Measurements from ENCODE around the gene MAP3K4. TPM values are rescaled to one million over a fixed set of nuclear protein-coding genes. Genes with fewer than 3 reads are reported as not detected.

Gene MAP3K4
- total RNA-seq, 1 experiment from 2014 or later, result 54.3 TPM

DNA sequence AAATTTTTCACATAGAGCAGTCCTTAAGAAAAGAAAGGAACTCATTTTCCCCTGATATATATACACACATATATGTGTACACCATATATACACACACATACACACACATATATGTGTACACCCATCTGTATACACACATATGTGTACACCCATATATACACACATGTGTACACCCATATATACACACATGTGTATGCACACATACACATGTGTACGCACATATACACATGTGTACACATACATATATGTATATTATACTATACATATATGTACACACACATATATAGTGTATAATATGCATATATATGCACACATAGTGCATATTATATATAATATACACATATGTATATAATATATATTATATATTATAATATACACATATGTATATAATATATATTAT, 9.1 kb downstream of the MAP3K4 start:
- H3K79me1 ChIP-seq (ENCODE audit: insufficient read depth, low read depth, low read length, poor library complexity, severe bottlenecking), result peaks cover 7% of the 10 kb centered on the region
- H3K4me3 Mint-ChIP-seq, result no peak overlapping the region
- H3K14ac ChIP-seq (ENCODE audit: insufficient read depth, low read length), result no peak overlapping the region
- H3K27me3 ChIP-seq (ENCODE audit: insufficient read depth, low read length), result no peaks in the 10 kb centered on the region
- no peak for DNase-seq
- no peak overlapping the region for H2BK5ac ChIP-seq (ENCODE audit: insufficient read length, low read length)
- no peak overlapping the region for H4K8ac ChIP-seq (replicated peaks; ENCODE audit: insufficient read length, low read depth, low read length)
- H3K9ac ChIP-seq (ENCODE audit: extremely low read depth, insufficient read length, low read length), result no peak overlapping the region
- H3K23me2 ChIP-seq (ENCODE audit: insufficient read length, low read depth, low read length, poor library complexity, severe bottlenecking), result no peaks in the 10 kb centered on the region
- no peaks in the 10 kb centered on the region; a peak in 1 of 5 replicates for H3K9me3 Mint-ChIP-seq
- no peak overlapping the region for H3K18ac ChIP-seq (ENCODE audit: insufficient read length, low read depth, low read length)
- no peak overlapping the region for H2BK120ac ChIP-seq (ENCODE audit: low read depth, low read length, poor library complexity, severe bottlenecking)
- no peak overlapping the region for H3K27ac ChIP-seq (ENCODE audit: insufficient read length, low read depth, low read length)
- H3K27me3 Mint-ChIP-seq (ENCODE audit: low read depth), result no peaks in the 10 kb centered on the region
- H3K27ac Mint-ChIP-seq, result no peak overlapping the region
- H3K79me2 ChIP-seq (ENCODE audit: insufficient read depth, low read length), result peaks cover 16% of the 10 kb centered on the region; the same call in 1 of the 2 replicates
- no peaks in the 10 kb centered on the region; the same call in 1 of the 2 replicates for H3K4me1 ChIP-seq (ENCODE audit: insufficient read depth, low read length)
- no peaks in the 10 kb centered on the region for H3K9me3 ChIP-seq (ENCODE audit: control insufficient read depth, low read depth, low read length)
- no peak overlapping the region for H2AFZ ChIP-seq (ENCODE audit: low read length)
- no peak overlapping the region for H2BK12ac ChIP-seq (ENCODE audit: insufficient read length, low read depth, low read length)
- TF ChIP-seq CTCF (conservative IDR thresholded peaks at IDR 0.05), result no peak
- no peak overlapping the region for H3K4me2 ChIP-seq (ENCODE audit: insufficient read depth, insufficient read length, low read length)
- H3K4me1 Mint-ChIP-seq, result peaks cover 13 to 21% of the 10 kb centered on the region in 2 experiments
- H3K36me3 Mint-ChIP-seq (ENCODE audit: insufficient read depth in 1 of 3, low read depth in 3 of 3), result peaks cover 5 to 7% (median 6%) of the 10 kb centered on the region in 3 experiments; a peak in 5 of 7 replicates
- no peaks in the 10 kb centered on the region for H4K20me1 ChIP-seq (ENCODE audit: control insufficient read depth, insufficient read depth, insufficient read length)
- H3K23ac ChIP-seq (ENCODE audit: insufficient read length, low read depth, low read length), result no peak overlapping the region
- H3T11ph ChIP-seq (ENCODE audit: low read length), result no peak overlapping the region
- no peak overlapping the region for H3K4ac ChIP-seq (ENCODE audit: low read depth, low read length)
- no CpG with 5 or more reads among the region's 1 CpG for WGBS (ENCODE audit: extremely low coverage, insufficient read length, low lambda C conversion rate)
- H2BK20ac ChIP-seq (ENCODE audit: low read depth, low read length, poor library complexity, severe bottlenecking), result no peak overlapping the region
- H3K56ac ChIP-seq (ENCODE audit: insufficient read length, low read depth, low read length), result no peak overlapping the region
- no peak overlapping the region for H2AK5ac ChIP-seq (ENCODE audit: insufficient read length, low read length)
- H2BK15ac ChIP-seq (ENCODE audit: low read depth, low read length), result no peak overlapping the region
- H4K91ac ChIP-seq (ENCODE audit: insufficient read length, low read depth, low read length), result no peak overlapping the region
- H4K5ac ChIP-seq (ENCODE audit: insufficient read length, low read depth, low read length), result no peak overlapping the region
